ENCODE results near the gene SLC1A6. TPM values are rescaled to one million over a fixed set of nuclear protein-coding genes. Genes with fewer than 3 reads are reported as not detected.

The SLC1A6 gene
- total RNA-seq, 1 donor from 2014 or later: not detected

- TF ChIP-seq CTCF (IDR thresholded peaks at IDR 0.05): no peak
- no peak overlapping the region for H3K27ac ChIP-seq
- ATAC-seq: no peak
- peaks cover 4% of the 10 kb centered on the region for H3K27me3 ChIP-seq
- H3K9me3 ChIP-seq: no peaks in the 10 kb centered on the region
- no peaks in the 10 kb centered on the region for H3K4me1 ChIP-seq
- intact Hi-C loops (cut with DNase I): no loop called here
- no peak overlapping the region for H3K4me3 ChIP-seq
- no peak for DNase-seq
- H3K36me3 ChIP-seq: no peaks in the 10 kb centered on the region
Measured at GRCh38 chr19:14992780-14993179, 13.1 kb upstream of the SLC1A6 start.

GRCh38 chr19:14985133-14985532, 5.5 kb upstream of the SLC1A6 start:
- DNase-seq (no peak), ATAC-seq (no peak)
- intact Hi-C loops (cut with DNase I): no loop called here
- TF ChIP-seq CTCF (IDR thresholded peaks at IDR 0.05): no peak
- H3K36me3 ChIP-seq: no peaks in the 10 kb centered on the region
- no peak overlapping the region for H3K4me3 ChIP-seq
- no peak overlapping the region for H3K27ac ChIP-seq
- H3K27me3 ChIP-seq: peaks cover 20% of the 10 kb centered on the region
- H3K4me1 ChIP-seq: no peaks in the 10 kb centered on the region
- H3K9me3 ChIP-seq: no peaks in the 10 kb centered on the region

- H3K27me3 ChIP-seq: peaks cover 33% of the 10 kb centered on the region
- no peak overlapping the region for H3K4me3 ChIP-seq
- intact Hi-C loops (cut with DNase I): no loop called here
- no peak for TF ChIP-seq CTCF (IDR thresholded peaks at IDR 0.05)
- H3K9me3 ChIP-seq: no peaks in the 10 kb centered on the region
- no peak for ATAC-seq
- no peak for DNase-seq
- H3K27ac ChIP-seq: no peak overlapping the region
- H3K36me3 ChIP-seq: no peaks in the 10 kb centered on the region
- no peaks in the 10 kb centered on the region for H3K4me1 ChIP-seq
Measured at GRCh38 chr19:14978161-14978776, 1.4 kb downstream of the SLC1A6 start.

DNA sequence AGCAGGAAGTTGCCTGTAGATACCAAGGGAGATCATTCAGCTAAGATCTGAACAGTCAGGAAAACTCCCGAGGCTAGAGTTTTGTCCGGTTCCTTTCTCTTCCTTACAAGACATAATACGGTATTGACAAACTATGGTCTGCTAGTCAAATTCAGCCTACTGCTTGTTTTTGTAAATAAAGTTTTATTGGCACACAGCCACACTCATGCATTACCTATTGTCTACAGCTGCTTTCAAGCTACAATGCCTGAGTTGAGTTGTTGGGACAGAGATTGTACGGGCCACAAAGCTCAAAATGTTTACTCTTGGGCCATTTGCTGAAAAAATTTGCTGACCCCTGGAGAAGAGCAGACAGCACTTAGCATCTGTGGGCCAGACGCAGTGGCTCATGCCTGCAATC, 2.5 kb downstream of the SLC1A6 start:
- H3K9me3 ChIP-seq: no peaks in the 10 kb centered on the region
- ATAC-seq (no peak), DNase-seq (no peak)
- no peak overlapping the region for H3K4me3 ChIP-seq
- H3K36me3 ChIP-seq: no peaks in the 10 kb centered on the region
- H3K27me3 ChIP-seq: peaks cover 30% of the 10 kb centered on the region
- intact Hi-C loops (cut with DNase I): no loop called here
- no peaks in the 10 kb centered on the region for H3K4me1 ChIP-seq
- H3K27ac ChIP-seq: no peak overlapping the region
- no peak for TF ChIP-seq CTCF (IDR thresholded peaks at IDR 0.05)

DNA sequence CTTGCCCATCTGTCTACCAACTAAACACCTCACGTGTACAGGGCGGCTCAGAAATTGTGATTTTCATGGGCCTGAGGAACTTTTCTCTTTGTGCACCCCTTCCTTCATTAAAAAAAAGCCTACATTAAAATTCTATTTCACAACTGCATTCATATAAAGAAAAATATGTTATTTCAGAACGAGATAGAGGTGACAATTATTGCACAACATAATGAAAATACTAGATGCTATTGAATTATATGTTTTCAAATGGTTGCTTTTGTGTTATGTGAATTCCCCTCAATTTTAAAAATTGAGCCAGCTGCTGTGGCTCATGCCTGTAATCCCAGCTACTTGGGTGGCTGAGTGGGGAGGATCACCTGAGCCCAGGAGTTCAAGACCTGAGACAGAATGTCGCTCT, 5.2 kb downstream of the SLC1A6 start:
- Histone ChIP-seq H3K4me1 (no peaks in the 10 kb centered on the region), H3K9me3 (no peaks in the 10 kb centered on the region), H3K36me3 (no peaks in the 10 kb centered on the region), H3K4me3 (no peak overlapping the region), H3K27ac (no peak overlapping the region), H3K27me3 (peaks cover 8% of the 10 kb centered on the region)
- TF ChIP-seq CTCF (IDR thresholded peaks at IDR 0.05): no peak
- DNase-seq (no peak), ATAC-seq (no peak)
- intact Hi-C loops (cut with DNase I): no loop called here

DNA sequence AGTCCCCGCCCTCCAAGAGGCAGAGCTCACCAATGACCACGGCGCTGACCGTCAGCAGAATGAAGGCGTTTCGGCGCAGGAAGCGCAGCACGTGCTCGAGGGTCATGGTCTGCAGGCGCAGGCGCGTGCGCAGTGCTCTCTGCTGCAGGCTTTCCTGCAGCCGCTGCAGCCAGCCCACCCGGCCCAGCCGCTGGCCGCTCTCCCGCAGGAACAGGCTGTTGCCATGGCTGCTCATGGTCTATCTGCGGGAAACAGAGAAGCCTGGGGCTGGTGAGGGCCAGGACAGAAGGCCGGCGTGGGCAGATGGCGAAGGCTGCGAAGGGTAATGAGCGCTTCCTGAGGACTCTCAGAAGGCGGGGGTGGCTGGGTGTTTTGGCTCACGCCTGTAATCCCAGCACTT, 7.0 kb downstream of the SLC1A6 start:
- no peak for TF ChIP-seq CTCF (IDR thresholded peaks at IDR 0.05)
- intact Hi-C loops (cut with DNase I): no loop called here
- Histone ChIP-seq H3K36me3 (no peaks in the 10 kb centered on the region), H3K4me3 (no peak overlapping the region), H3K4me1 (no peaks in the 10 kb centered on the region), H3K27me3 (peaks cover 8% of the 10 kb centered on the region), H3K9me3 (no peaks in the 10 kb centered on the region), H3K27ac (no peak overlapping the region)
- ATAC-seq (no peak), DNase-seq (no peak)
